B cell (primary cell): Measurements from ENCODE around the gene RBM17. TPM values are rescaled to one million over a fixed set of nuclear protein-coding genes. Genes with fewer than 3 reads are reported as not detected.

Experiments used
- ATAC-seq: fragments of 200-7000 bp; cut with Tn5 transposase; one replicate; pipeline ENCODE4 v1.10.0; 2021; ENCODE audit warnings: low read depth, mild to moderate bottlenecking, moderate number of reproducible peaks, moderate library complexity
- CTCF ChIA-PET: fragments of 350-600 bp; sonication (Branson Sonifier 250); formaldehyde crosslinking; loops from one replicate; lab custom pipeline; 2021; ENCODE audit warnings: antibody characterized with exemption, inconsistent platforms; lab: Charles Lee
- POLR2A ChIA-PET: fragments of 350-600 bp; sonication (Branson Sonifier 250); formaldehyde crosslinking; loops from one replicate; lab custom pipeline; 2021; ENCODE audit warnings: antibody characterized with exemption; lab: Charles Lee
- DNase-seq: peaks from one replicate; pipeline ENCODE4 v3.0.0; 2013
- H2AFZ ChIP-seq: 2 replicates; pipeline ENCODE4 v1.6.1; 2012; ENCODE audit warnings: mild to moderate bottlenecking, low read depth, low read length; ENCODE audit not compliant: insufficient read depth, poor library complexity, severe bottlenecking
- H3K27ac ChIP-seq, 2 donors: 1 replicate in 1 of 2; 2 replicates in 1 of 2; pipeline ENCODE4 v1.5.1; 2012 to 2013; ENCODE audit warnings: low read length in 2 of 2, mild to moderate bottlenecking in 2 of 2, moderate library complexity in 1 of 2
- H3K27me3 ChIP-seq, 4 experiments: fragments of 200-600 bp in 1 of 4; sonication (generic) in 1 of 4; replicated peaks in 1 of 4; 1 replicate in 2 of 4; 2 replicates in 2 of 4; pipeline versions ENCODE4 v1.6.1 to v1.7.0; 2013 to 2016; ENCODE audit warnings: low read length in 3 of 4, mild to moderate bottlenecking in 2 of 4, mixed read lengths in 1 of 4, moderate library complexity in 1 of 4; ENCODE audit not compliant: insufficient read depth in 4 of 4, control insufficient read depth in 3 of 4; ENCODE audit errors: control extremely low read depth in 1 of 4
- H3K36me3 ChIP-seq, 2 experiments: replicated peaks in 1 of 2; 1 replicate in 1 of 2; 2 replicates in 1 of 2; pipeline versions ENCODE4 v1.6.1 to v1.7.1; 2013; ENCODE audit warnings: low read length in 1 of 2; ENCODE audit not compliant: insufficient read depth in 2 of 2, control insufficient read depth in 1 of 2; ENCODE audit errors: control extremely low read depth in 1 of 2, extremely low read depth in 1 of 2
- H3K4me1 ChIP-seq, 2 donors: fragments of 200-600 bp in 1 of 2; sonication (generic) in 1 of 2; 1 replicate in 1 of 2; 2 replicates in 1 of 2; pipeline versions ENCODE4 v1.5.1 to v1.6.1; 2013 to 2017; ENCODE audit warnings: low read length in 2 of 2; ENCODE audit not compliant: control insufficient read depth in 2 of 2, insufficient read depth in 2 of 2
- H3K4me2 ChIP-seq: replicated peaks from 2 replicates; pipeline ENCODE3; 2012; ENCODE audit warnings: mild to moderate bottlenecking, low read depth, low read length; ENCODE audit not compliant: poor library complexity, severe bottlenecking
- H3K4me3 ChIP-seq, 5 experiments: fragments of 200-600 bp in 1 of 5; sonication (generic) in 1 of 5; 1 replicate in 3 of 5; 2 replicates in 2 of 5; pipeline versions ENCODE4 v1.5.1 to v1.7.0; 2011 to 2016; ENCODE audit warnings: low read length in 4 of 5, mild to moderate bottlenecking in 4 of 5, low read depth in 2 of 5, control low read depth in 1 of 5, moderate library complexity in 1 of 5; ENCODE audit not compliant: insufficient read depth in 1 of 5; ENCODE audit errors: control extremely low read depth in 1 of 5, extremely low read depth in 1 of 5
- H3K79me2 ChIP-seq: fragments of 200-600 bp; sonication (generic); one replicate; pipeline ENCODE4 v1.6.0; 2016; ENCODE audit warnings: low read length; ENCODE audit not compliant: control insufficient read depth, insufficient read depth
- H3K9ac ChIP-seq: fragments of 200-600 bp; sonication (generic); 2 replicates; pipeline ENCODE4 v1.6.1; 2017; ENCODE audit warnings: mild to moderate bottlenecking, low read length, moderate library complexity
- H3K9me3 ChIP-seq, 3 donors: one replicate each; pipeline versions ENCODE4 v1.6.1 to v1.7.1; 2013; ENCODE audit warnings: low read length in 2 of 3; ENCODE audit not compliant: control insufficient read depth in 2 of 3, insufficient read depth in 1 of 3; ENCODE audit errors: control extremely low read depth in 1 of 3
- H4K20me1 ChIP-seq: 2 replicates; pipeline ENCODE4 v1.6.0; 2012; ENCODE audit warnings: mild to moderate bottlenecking, low read length; ENCODE audit not compliant: insufficient read depth, control insufficient read depth, poor library complexity, severe bottlenecking
- H3K27ac Mint-ChIP-seq: one replicate; pipeline ENCODE4 v1.8.0; 2021; ENCODE audit warnings: mixed read lengths
- H3K27me3 Mint-ChIP-seq: one replicate; pipeline ENCODE4 v1.8.0; 2021; ENCODE audit warnings: mixed read lengths
- H3K4me1 Mint-ChIP-seq: one replicate; pipeline ENCODE4 v1.8.0; 2021; ENCODE audit warnings: mixed read lengths
- H3K4me3 Mint-ChIP-seq: one replicate; pipeline ENCODE4 v1.8.0; 2021; ENCODE audit warnings: mixed read lengths
- H3K9me3 Mint-ChIP-seq: one replicate; pipeline ENCODE4 v1.8.0; 2022; ENCODE audit warnings: mixed read lengths; ENCODE audit not compliant: insufficient read depth
- EZH2 ChIP-seq: IDR thresholded peaks from 2 replicates; pipeline ENCODE4 v1.6.1; 2012; ENCODE audit warnings: borderline replicate concordance, low read depth, mild to moderate bottlenecking, moderate library complexity, low read length; ENCODE audit not compliant: insufficient read depth, poor library complexity, severe bottlenecking
- WGBS: methylation state at CpG from one replicate; pipeline ENCODE4 v1.1.5; 2013; ENCODE audit warnings: missing lambda C conversion rate; ENCODE audit not compliant: insufficient coverage; 5-methylcytosine and 5-hydroxymethylcytosine counted together
- intact Hi-C: fragments of 100-400 bp; cut with micrococcal nuclease; formaldehyde crosslinking; loops from one replicate; pipeline ENCODE4 v1.10.0; 2022
- polyA plus RNA-seq: library from polyadenylated mRNA; depleted of rRNA; stranded (reverse); fragments of >200 nt; gene quantifications from 2 replicates; pipeline ENCODE4 v1.2.3, GENCODE V29; 2012
- total RNA-seq, 2 donors: library from RNA; stranded (reverse); fragments of 120-200 nt in 1 of 2; gene quantifications; 1 replicate in 1 of 2; 2 replicates in 1 of 2; pipeline versions ENCODE4 v1.2.3 to v1.2.4, GENCODE V29; 2013 to 2022
- TF ChIP-seq, protein P1 (sequence below): fragments of 200-600 bp; IDR thresholded peaks from one replicate; pipeline ENCODE4 v1.8.0; 2022; ENCODE audit warnings: antibody characterized with exemption, mild to moderate bottlenecking

RBM17 gene
- total and polyA plus RNA-seq, 2 donors (not counting 1 experiment from before 2014, with no cell fraction given): 34.7 to 168 TPM

DNA sequence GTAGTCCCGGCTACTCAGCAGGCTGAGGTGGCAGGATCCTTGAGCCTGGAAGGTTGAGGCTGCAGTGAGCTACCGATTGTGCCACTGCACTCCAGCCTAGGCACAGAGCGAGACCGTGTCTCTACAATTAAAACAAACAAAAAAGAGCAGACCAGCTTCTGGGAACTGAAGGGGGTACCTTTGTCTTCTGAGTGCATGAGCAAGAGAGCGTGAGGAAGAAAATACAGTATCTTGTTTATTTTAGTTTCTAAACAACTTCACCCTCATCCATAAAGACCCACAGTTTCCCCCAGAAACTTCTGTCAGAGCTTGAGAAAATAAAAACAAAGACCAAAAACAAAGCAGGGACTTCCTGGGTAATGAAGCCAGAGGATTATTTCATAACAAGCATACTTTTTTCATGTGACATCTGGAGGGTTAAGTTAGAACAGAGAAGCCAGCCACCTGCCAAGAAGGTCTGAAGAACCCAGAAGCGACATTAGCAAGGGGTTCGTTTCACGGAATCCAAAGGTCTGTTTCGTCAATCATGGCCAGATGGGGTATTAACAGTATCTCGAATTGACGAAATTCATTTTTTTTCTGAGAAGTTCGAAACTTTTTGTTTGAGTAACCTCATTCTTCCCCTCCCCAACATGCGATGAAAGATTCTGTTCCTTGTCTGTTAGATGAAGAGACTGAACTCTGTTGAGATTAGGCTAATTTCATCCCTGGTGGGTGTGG, 16.5 kb upstream of the RBM17 start:
- Histone ChIP-seq H3K36me3 (no peaks in the 10 kb centered on the region), H3K79me2 (no peaks in the 10 kb centered on the region), H3K27ac (peak overlapping the region; percentile 72 to 80), H3K9me3 (no peaks in the 10 kb centered on the region), H3K4me2 (peak overlapping the region; percentile 50), H2AFZ (peak overlapping the region; percentile 51), H4K20me1 (no peaks in the 10 kb centered on the region), H3K4me3 (peak overlapping the region in 2 of 5 experiments; percentile 22 to 25), H3K9ac (peak overlapping the region; percentile 31), H3K27me3 (no peaks in the 10 kb centered on the region), H3K4me1 (peaks cover 58 to 61% of the 10 kb centered on the region in 2 donors)
- H3K27ac Mint-ChIP-seq: peak overlapping the region; percentile 99
- ChIA-PET POLR2A (interaction anchor here (0.7 to 2.3 kb wide), 5 partner anchors 12 to 24 kb away, joined by 3 to 13 read pairs (median 4); no protein-coding TSS in a partner anchor), CTCF (interaction anchor here (0.8 to 13.4 kb wide), 8 partner anchors 10 to 329 kb away, joined by 3 to 163 read pairs (median 6); no protein-coding TSS in a partner anchor)
- peak; percentile 46 for ATAC-seq
- DNase-seq: peak; percentile 78
- H3K4me3 Mint-ChIP-seq: peak overlapping the region; percentile 85
- no peak for TF ChIP-seq EZH2
- TF ChIP-seq, protein P1, sequence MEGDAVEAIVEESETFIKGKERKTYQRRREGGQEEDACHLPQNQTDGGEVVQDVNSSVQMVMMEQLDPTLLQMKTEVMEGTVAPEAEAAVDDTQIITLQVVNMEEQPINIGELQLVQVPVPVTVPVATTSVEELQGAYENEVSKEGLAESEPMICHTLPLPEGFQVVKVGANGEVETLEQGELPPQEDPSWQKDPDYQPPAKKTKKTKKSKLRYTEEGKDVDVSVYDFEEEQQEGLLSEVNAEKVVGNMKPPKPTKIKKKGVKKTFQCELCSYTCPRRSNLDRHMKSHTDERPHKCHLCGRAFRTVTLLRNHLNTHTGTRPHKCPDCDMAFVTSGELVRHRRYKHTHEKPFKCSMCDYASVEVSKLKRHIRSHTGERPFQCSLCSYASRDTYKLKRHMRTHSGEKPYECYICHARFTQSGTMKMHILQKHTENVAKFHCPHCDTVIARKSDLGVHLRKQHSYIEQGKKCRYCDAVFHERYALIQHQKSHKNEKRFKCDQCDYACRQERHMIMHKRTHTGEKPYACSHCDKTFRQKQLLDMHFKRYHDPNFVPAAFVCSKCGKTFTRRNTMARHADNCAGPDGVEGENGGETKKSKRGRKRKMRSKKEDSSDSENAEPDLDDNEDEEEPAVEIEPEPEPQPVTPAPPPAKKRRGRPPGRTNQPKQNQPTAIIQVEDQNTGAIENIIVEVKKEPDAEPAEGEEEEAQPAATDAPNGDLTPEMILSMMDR: no peak
- H3K9me3 Mint-ChIP-seq: no peaks in the 10 kb centered on the region
- peaks cover 69% of the 10 kb centered on the region for H3K4me1 Mint-ChIP-seq
- 35% methylated on average over 3 of the region's 13 CpGs for WGBS
- intact Hi-C loops: loop anchor here (1.0 kb wide), 2 partner anchors 10 to 20 kb away; partner anchors contain the start of gene IL2RA
- no peaks in the 10 kb centered on the region for H3K27me3 Mint-ChIP-seq
